Daoy (cell line): ENCODE results near the gene NT5DC1. TPM values are rescaled to one million over a fixed set of nuclear protein-coding genes. Genes with fewer than 3 reads are reported as not detected.
A peak's percentile ranks its signal among the peaks of the same experiment; 100 is the strongest.

ENCODE experiments used
- DNase-seq: peaks from one replicate; pipeline ENCODE4 v3.0.0-alpha.2; 2015; ENCODE audit warnings: low read depth
- total RNA-seq: library from RNA; depleted of rRNA; stranded (reverse); fragments of >200 nt; shearing (Covaris generic); gene quantifications from 2 replicates; pipeline ENCODE4 v1.2.3, GENCODE V29; 2014

Gene NT5DC1
- total RNA-seq, 1 experiment from 2014 or later = 5.1 TPM

DNA sequence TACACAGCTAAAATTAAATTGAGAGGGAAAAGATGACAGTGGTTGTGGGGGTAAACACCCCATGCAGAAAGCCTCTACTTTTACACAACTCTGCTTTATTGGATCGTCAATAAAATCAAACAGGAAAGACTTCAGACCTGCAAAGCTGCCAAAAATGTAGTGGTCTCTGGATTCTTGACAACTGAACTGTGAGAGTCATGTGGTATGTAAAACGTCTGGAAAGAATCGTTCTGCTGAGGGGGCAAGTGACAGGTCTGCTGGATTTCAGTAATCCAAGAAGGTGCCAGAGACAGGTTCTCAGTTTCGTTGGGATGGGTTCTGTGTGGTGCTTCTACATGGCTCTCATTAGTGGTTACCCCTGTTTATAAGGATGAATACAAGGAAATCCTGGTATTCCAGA, 89.9 kb downstream of the NT5DC1 start:
- DNase-seq = peak; percentile 29

DNA sequence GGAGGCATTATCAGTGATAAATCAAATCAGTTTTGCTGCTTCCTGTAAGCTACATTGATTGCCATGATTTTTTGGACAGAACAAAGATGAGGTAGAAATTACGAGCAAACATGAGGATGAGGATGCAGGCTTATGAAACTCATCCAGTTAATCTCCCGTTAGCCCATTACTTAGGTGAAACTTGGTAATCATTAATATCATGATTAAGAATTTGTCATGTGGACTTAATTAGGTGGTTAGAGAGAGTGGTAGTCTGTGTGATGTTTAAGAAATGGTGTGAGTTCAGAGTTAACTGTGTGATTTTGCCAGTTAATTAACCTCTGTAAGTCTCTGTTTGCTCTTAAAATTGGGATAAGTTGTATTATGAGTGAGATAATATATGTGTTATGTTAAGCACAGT, 91.2 kb downstream of the NT5DC1 start:
- DNase-seq = no peak

DNA sequence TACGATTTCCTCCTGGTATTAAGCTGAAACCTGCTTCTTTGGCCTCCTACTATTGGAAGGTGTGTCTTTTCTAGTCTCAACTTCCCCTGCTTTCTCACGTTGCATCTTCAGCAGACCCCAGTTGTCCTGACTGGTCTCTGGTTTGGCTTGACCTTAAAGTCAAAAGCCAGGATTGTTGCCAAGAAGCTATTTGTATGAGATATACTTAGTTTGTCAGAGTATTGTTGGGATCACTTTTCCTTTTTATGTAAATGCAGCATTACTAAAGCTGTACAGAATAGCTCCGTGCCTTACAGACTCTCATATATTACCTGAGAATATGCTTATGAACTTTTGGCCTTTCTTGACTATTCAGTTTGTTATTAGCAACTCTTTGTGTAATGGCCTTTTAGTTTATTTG, 92.1 kb downstream of the NT5DC1 start:
- no peak for DNase-seq

GRCh38 chr6:116196841-116197240, 96.2 kb downstream of the NT5DC1 start:
- no peak for DNase-seq

GRCh38 chr6:116200619-116201249, 100.1 kb downstream of the NT5DC1 start:
- DNase-seq = no peak

DNA sequence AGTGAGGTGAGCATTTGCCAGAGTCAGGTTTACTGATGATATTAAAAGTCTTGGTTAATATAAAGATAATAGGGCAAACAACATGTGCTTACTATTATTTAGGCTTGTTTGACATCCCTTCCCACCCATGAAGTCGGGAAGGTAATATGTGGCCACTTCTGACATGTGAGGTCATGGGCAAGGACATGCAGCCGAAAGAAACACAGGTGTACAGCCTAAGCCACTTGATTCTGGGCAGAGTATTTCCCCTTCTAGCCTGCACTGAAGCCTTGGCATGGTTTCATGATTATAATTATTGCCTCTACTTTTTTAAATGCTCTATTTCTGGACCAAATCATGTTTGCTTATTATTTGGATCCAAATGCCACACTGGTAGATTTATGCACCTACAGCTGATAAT, 100.9 kb downstream of the NT5DC1 start:
- DNase-seq = no peak

DNA sequence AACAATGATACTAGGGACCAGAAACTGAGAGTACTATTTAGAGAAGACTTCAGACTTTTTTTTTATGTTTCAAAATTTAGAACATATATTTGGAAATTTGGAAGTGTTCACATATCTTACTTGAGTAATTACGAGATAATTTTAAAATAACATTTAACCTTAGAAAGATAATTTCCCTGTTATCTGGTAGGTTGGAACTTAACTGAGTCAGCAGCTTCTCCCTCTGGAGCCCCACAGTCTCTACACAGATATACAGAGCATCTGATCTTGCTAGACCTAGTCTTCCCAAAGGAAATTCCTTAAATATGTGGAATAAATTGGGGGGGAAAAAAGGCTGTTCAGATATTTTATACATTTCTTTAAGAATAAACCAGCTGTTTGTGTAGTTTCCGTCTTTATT, 104.6 kb downstream of the NT5DC1 start:
- DNase-seq = no peak

- no peak for DNase-seq
Measured at GRCh38 chr6:116206231-116206903, 105.7 kb downstream of the NT5DC1 start.

- DNase-seq = no peak
Measured at GRCh38 chr6:116208056-116208785, 107.6 kb downstream of the NT5DC1 start.

DNA sequence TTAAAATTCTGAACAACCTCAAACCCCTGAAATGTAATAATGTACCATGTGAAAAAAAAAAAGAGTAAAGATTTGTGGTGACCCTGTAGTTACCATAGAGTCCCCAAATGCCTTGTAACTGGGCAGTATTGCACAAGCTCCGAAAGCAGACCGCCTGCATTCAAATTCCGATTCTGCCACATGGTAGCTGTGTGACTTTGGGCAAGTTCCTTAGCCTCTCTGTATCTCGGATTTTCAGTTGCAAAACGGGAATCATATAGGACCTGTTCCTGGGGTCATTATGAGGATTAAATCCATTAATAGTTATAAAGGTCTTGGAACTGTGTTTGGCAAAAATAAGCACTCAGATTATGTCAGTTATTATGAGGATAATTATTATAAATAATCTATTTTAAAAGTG, 109.7 kb downstream of the NT5DC1 start:
- DNase-seq = no peak

DNA sequence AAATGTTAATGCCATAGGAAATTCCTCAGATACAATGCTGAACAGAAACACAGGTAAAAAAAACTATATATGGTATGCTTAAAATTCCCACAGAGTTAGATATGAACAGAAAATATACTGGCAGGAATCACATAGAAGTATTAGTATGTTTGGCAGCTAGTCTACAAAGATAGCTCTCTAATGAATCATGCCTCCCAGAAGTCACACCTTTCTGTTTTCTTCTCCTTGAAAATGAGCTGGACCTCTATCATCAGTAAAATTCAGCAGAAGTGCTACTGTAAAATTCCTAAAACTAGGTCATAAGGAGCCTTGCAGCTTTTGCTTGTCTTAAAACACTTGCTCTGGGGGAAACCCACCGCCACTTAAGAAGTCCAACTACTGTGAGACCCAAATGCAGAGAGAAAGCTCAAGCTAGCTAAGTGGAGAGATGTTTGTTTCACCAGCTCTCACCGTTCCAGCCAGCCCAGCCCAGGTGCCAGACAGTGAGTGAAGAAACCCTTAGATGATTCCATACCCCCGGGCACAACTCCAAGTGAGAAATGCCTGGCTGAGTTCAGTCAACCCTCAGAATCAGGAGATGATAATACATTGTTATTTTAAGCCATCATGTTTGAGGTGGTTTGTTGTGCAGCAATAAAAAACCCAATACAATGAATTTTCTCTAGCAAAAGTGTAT, 110.2 kb downstream of the NT5DC1 start:
- peak; percentile 54 for DNase-seq

DNA sequence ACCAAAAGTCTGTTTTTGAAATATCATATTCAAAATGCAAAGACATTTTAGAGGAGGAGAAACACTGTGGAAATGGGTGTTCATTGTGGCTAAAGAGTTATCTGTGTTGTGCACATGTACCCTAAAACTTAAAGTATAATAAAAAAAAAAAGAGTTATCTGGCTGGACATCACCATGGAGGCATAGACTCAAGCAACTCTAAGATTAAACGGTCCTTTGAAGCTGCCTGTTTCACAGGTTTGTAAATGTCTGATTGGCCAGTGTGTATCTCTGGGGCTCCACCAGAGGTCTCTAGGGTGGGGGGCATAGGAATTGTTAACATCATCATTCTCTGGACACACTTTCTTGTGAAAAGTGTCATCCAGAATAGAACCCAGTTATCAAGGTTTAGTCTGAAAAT, 114.0 kb downstream of the NT5DC1 start:
- no peak for DNase-seq

DNA sequence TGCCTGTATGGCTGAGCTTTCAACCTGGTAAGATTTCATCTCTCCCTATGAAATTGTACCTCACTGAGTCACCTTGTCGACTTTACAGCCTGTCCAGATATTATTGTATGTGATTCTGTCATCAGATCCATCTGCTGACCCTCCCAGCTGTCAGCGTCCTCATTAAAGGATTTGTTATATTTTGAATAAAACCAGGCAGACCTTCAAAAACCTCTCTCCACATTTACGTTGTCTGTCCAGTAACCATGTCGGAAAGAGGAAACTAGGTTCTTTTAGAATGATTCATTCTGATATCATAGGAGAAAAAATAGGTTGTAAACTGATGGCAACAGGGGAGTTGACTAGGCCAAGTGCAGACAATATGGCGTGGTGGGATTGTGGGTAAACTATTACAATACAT, 114.8 kb downstream of the NT5DC1 start:
- DNase-seq = peak; percentile 5

DNA sequence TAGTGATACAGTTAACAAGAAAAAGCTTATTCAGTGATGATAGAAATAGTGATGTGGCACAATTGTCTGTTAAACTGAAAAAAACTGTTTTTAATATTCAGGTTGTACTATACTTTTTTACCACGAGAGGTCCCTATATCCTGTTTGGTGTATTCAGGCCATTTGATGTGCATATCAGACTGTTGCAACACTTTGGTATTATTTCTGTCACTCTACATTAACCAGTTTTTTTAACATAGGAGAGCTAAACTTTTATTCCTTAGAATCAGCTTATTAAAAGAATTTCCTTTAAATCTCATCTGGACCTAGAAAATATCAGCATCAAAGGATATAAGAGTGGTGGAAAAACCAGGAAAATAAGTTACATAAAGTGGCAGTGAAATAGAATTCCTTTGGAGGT, 116.4 kb downstream of the NT5DC1 start:
- peak; percentile 5 for DNase-seq

DNA sequence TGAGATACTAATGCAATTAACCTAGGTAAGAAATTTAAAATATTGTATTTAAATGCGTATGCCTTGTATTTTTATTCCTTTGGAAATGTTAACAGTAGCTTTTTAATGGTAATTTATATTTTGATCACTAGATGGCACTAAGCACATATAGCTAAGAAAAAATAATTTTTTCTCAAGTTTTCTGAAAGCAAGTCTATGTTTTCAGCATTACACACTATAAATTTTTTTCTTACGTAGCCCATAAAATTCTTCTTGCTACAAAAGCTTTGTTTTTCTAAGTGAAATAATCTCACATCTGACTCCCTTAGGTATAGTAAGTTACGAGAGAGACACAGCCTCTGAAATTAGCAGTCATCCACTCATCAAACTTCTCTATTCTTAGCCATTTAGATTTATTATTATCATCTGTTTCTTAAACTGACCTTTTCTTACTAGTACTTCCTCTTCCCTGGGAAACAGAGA, 117.5 kb downstream of the NT5DC1 start:
- DNase-seq = no peak

GRCh38 chr6:116218866-116219265, 118.2 kb downstream of the NT5DC1 start:
- DNase-seq = no peak

DNA sequence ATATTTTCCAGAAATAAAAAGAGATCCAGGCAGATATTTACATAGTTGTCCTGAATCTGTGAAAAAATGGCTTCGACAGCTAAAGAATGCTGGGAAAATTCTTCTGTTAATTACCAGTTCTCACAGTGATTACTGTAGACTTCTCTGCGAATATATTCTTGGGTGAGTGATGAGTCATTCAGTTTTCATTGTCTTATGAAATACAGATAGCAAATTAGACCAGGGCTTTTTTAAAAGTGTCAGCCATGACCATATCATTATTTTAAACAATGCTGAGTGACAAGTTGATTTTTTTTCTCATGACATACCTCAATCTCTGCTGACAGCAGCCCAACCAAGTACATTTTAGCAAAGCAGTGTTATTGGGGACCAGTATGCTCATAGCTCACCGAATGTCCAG, 120.4 kb downstream of the NT5DC1 start:
- no peak for DNase-seq

GRCh38 chr6:116221911-116222310, 121.3 kb downstream of the NT5DC1 start:
- DNase-seq = no peak

GRCh38 chr6:116223355-116223754, 122.7 kb downstream of the NT5DC1 start:
- DNase-seq = no peak

GRCh38 chr6:116229287-116229913, 128.7 kb downstream of the NT5DC1 start:
- peak; percentile 95 for DNase-seq

DNA sequence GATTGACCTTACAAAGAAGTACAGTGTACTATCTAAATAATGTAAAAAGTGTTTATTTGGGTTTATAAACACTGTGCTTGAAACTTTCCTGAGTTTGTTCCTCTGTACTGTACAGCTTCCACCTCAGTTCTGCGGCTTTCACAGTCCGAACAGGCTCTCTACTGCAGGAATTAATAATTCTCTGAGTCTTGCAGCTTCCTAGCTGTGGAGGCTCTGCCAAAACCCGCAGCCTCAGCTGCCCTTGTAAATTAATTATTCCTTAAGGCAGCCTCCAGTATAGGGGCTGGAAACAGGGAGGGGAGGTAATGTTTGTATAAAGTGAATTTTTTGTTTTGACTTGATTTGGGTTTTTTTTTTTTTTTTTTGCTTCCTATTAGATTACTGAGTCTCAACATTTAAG, 134.0 kb downstream of the NT5DC1 start:
- no peak for DNase-seq

- DNase-seq = no peak
Measured at GRCh38 chr6:116238083-116238482, 137.4 kb downstream of the NT5DC1 start.
